NCI-H1930 (cell line): ENCODE measurements around the gene AKR1B1.

Experiments used
- DNase-seq, 2 experiments: peaks; one replicate each; lab custom pipeline; 2025; lab: John Stamatoyannopoulos, UW

AKR1B1 gene

GRCh38 chr7:134415700-134416099 lies 43.2 kb downstream of the AKR1B1 start:
- no peak for DNase-seq

GRCh38 chr7:134414109-134414508 lies 44.8 kb downstream of the AKR1B1 start:
- DNase-seq = no peak

GRCh38 chr7:134407311-134407710 lies 51.6 kb downstream of the AKR1B1 start:
- DNase-seq = no peak

- DNase-seq = no peak
Observed at GRCh38 chr7:134406431-134406830, 52.5 kb downstream of the AKR1B1 start.

GRCh38 chr7:134405299-134405698 lies 53.6 kb downstream of the AKR1B1 start:
- no peak for DNase-seq

- no peak for DNase-seq
Observed at GRCh38 chr7:134403062-134403461, 55.8 kb downstream of the AKR1B1 start.

- no peak for DNase-seq
Observed at GRCh38 chr7:134400859-134401258, 58.0 kb downstream of the AKR1B1 start.

GRCh38 chr7:134396031-134396430 lies 62.9 kb downstream of the AKR1B1 start:
- no peak for DNase-seq

- DNase-seq = no peak
Observed at GRCh38 chr7:134395604-134396003, 63.3 kb downstream of the AKR1B1 start.

- DNase-seq = no peak
Observed at GRCh38 chr7:134394056-134394455, 64.8 kb downstream of the AKR1B1 start.
